ENCODE data around the gene DISP2. TPM values are rescaled to one million over a fixed set of nuclear protein-coding genes. Genes with fewer than 3 reads are reported as not detected.

Gene DISP2
- total RNA-seq, 1 donor, result 0.36 TPM

DNA sequence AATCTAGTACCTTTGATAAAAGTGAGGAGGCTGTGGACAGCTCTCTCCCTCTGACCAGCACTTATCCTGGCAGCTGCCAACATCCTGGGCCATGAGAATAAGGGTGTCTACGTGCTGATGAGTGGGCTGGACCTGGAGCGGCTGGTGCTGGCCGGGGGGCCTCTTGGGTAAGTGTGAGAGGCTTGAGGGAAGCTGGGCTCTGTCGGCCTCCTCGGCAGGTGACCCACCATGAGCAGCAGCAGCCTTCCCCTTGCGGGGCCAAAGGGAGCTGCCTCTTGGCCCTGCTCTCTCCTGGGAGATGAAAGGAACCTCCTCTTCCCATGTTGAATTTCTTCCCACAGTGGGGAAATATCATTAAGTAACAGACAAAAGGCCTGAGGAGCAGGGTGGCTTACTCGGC, 56.8 kb downstream of the DISP2 start:
- Histone ChIP-seq H2AFZ (ENCODE audit: low read length) (no peak overlapping the region), H4K20me1 (ENCODE audit: insufficient read depth, low read length) (peaks cover 4% of the 10 kb centered on the region), H3K4me1 (ENCODE audit: insufficient read depth, low read length) (no peaks in the 10 kb centered on the region), H3K79me2 (ENCODE audit: insufficient read depth, low read length) (no peaks in the 10 kb centered on the region), H3K36me3 (ENCODE audit: insufficient read depth, low read length) (peaks cover 78% of the 10 kb centered on the region), H3K4me2 (ENCODE audit: insufficient read depth, low read length) (no peak overlapping the region), H3K4me3 (ENCODE audit: insufficient read depth, low read length) (no peak overlapping the region), H3K27ac (ENCODE audit: low read depth, low read length) (no peak overlapping the region), H3K9me3 (ENCODE audit: low read depth, low read length) (no peaks in the 10 kb centered on the region), H3K27me3 (ENCODE audit: insufficient read depth, low read length) (no peaks in the 10 kb centered on the region)
- DNase-seq (ENCODE audit: insufficient read length, low spot score, missing footprints), result no peak
- TF ChIP-seq, protein P1, sequence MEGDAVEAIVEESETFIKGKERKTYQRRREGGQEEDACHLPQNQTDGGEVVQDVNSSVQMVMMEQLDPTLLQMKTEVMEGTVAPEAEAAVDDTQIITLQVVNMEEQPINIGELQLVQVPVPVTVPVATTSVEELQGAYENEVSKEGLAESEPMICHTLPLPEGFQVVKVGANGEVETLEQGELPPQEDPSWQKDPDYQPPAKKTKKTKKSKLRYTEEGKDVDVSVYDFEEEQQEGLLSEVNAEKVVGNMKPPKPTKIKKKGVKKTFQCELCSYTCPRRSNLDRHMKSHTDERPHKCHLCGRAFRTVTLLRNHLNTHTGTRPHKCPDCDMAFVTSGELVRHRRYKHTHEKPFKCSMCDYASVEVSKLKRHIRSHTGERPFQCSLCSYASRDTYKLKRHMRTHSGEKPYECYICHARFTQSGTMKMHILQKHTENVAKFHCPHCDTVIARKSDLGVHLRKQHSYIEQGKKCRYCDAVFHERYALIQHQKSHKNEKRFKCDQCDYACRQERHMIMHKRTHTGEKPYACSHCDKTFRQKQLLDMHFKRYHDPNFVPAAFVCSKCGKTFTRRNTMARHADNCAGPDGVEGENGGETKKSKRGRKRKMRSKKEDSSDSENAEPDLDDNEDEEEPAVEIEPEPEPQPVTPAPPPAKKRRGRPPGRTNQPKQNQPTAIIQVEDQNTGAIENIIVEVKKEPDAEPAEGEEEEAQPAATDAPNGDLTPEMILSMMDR (IDR thresholded peaks at IDR 0.05; ENCODE audit: extremely low read depth, low read depth, low read length), result no peak

- Histone ChIP-seq H3K4me3 (ENCODE audit: insufficient read depth, low read length) (no peak overlapping the region), H3K4me1 (ENCODE audit: insufficient read depth, low read length) (no peaks in the 10 kb centered on the region), H3K36me3 (ENCODE audit: insufficient read depth, low read length) (peaks cover 75% of the 10 kb centered on the region), H3K4me2 (ENCODE audit: insufficient read depth, low read length) (no peak overlapping the region), H2AFZ (ENCODE audit: low read length) (no peak overlapping the region), H3K27me3 (ENCODE audit: insufficient read depth, low read length) (no peaks in the 10 kb centered on the region), H3K27ac (ENCODE audit: low read depth, low read length) (no peak overlapping the region), H3K79me2 (ENCODE audit: insufficient read depth, low read length) (no peaks in the 10 kb centered on the region), H3K9me3 (ENCODE audit: low read depth, low read length) (no peaks in the 10 kb centered on the region), H4K20me1 (ENCODE audit: insufficient read depth, low read length) (peaks cover 4% of the 10 kb centered on the region)
- peak; percentile 53 for DNase-seq (ENCODE audit: insufficient read length, low spot score, missing footprints)
- TF ChIP-seq, protein P1 (IDR thresholded peaks at IDR 0.05; ENCODE audit: extremely low read depth, low read depth, low read length), result no peak
These were observed 57.2 kb downstream of the DISP2 start for GRCh38 chr15:40415226-40415625.

- Histone ChIP-seq H3K36me3 (ENCODE audit: insufficient read depth, low read length) (peaks cover 67% of the 10 kb centered on the region), H3K4me2 (ENCODE audit: insufficient read depth, low read length) (no peak overlapping the region)
These were observed 58.0 kb downstream of the DISP2 start for GRCh38 chr15:40416056-40416455.

GRCh38 chr15:40418126-40418525, 60.1 kb downstream of the DISP2 start:
- TF ChIP-seq, protein P1 (IDR thresholded peaks at IDR 0.05; ENCODE audit: extremely low read depth, low read depth, low read length), result no peak
- peaks cover 9% of the 10 kb centered on the region for H3K4me1 ChIP-seq (ENCODE audit: insufficient read depth, low read length)
- H4K20me1 ChIP-seq (ENCODE audit: insufficient read depth, low read length), result peaks cover 5% of the 10 kb centered on the region
- H3K79me2 ChIP-seq (ENCODE audit: insufficient read depth, low read length), result no peaks in the 10 kb centered on the region
- peaks cover 46% of the 10 kb centered on the region for H3K36me3 ChIP-seq (ENCODE audit: insufficient read depth, low read length)
- H3K27ac ChIP-seq (ENCODE audit: low read depth, low read length), result no peak overlapping the region
- H3K4me3 ChIP-seq (ENCODE audit: insufficient read depth, low read length), result no peak overlapping the region
- no peaks in the 10 kb centered on the region for H3K27me3 ChIP-seq (ENCODE audit: insufficient read depth, low read length)
- H2AFZ ChIP-seq (ENCODE audit: low read length), result no peak overlapping the region
- peak; percentile 76 for DNase-seq (ENCODE audit: insufficient read length, low spot score, missing footprints)
- H3K9me3 ChIP-seq (ENCODE audit: low read depth, low read length), result no peaks in the 10 kb centered on the region
- H3K4me2 ChIP-seq (ENCODE audit: insufficient read depth, low read length), result no peak overlapping the region

More at GRCh38 chr15:40416056-40416455, 58.0 kb downstream of the DISP2 start:
- no peaks in the 10 kb centered on the region for H3K79me2 ChIP-seq (ENCODE audit: insufficient read depth, low read length)
- TF ChIP-seq, protein P1 (IDR thresholded peaks at IDR 0.05; ENCODE audit: extremely low read depth, low read depth, low read length), result no peak
- H3K27me3 ChIP-seq (ENCODE audit: insufficient read depth, low read length), result no peaks in the 10 kb centered on the region
- H3K4me3 ChIP-seq (ENCODE audit: insufficient read depth, low read length), result no peak overlapping the region
- H3K4me1 ChIP-seq (ENCODE audit: insufficient read depth, low read length), result peaks cover under 1% of the 10 kb centered on the region
- H2AFZ ChIP-seq (ENCODE audit: low read length), result no peak overlapping the region
- peak; percentile 25 for DNase-seq (ENCODE audit: insufficient read length, low spot score, missing footprints)
- H3K27ac ChIP-seq (ENCODE audit: low read depth, low read length), result no peak overlapping the region
- H3K9me3 ChIP-seq (ENCODE audit: low read depth, low read length), result no peaks in the 10 kb centered on the region
- peaks cover 9% of the 10 kb centered on the region for H4K20me1 ChIP-seq (ENCODE audit: insufficient read depth, low read length)
